IPS DF 4.7 (cell line): ENCODE results near the gene CPNE2.
"Not testable (repeated sequence)": the region's sequence is repeated elsewhere in the genome, so short reads cannot be mapped to it uniquely, and the experiment has no call there.

Experiments
- DNase-seq: peaks from one replicate; pipeline ENCODE4 v3.0.0-alpha.2; 2013; ENCODE audit warnings: low spot score; ENCODE audit errors: extremely low read depth

Gene CPNE2

GRCh38 chr16:57098188-57098841, 5.9 kb downstream of the CPNE2 start:
- no peak for DNase-seq

GRCh38 chr16:57099965-57100364, 7.6 kb downstream of the CPNE2 start:
- DNase-seq = not testable (repeated sequence)

- no peak for DNase-seq
These were observed 8.1 kb downstream of the CPNE2 start for GRCh38 chr16:57100445-57100844.

DNA sequence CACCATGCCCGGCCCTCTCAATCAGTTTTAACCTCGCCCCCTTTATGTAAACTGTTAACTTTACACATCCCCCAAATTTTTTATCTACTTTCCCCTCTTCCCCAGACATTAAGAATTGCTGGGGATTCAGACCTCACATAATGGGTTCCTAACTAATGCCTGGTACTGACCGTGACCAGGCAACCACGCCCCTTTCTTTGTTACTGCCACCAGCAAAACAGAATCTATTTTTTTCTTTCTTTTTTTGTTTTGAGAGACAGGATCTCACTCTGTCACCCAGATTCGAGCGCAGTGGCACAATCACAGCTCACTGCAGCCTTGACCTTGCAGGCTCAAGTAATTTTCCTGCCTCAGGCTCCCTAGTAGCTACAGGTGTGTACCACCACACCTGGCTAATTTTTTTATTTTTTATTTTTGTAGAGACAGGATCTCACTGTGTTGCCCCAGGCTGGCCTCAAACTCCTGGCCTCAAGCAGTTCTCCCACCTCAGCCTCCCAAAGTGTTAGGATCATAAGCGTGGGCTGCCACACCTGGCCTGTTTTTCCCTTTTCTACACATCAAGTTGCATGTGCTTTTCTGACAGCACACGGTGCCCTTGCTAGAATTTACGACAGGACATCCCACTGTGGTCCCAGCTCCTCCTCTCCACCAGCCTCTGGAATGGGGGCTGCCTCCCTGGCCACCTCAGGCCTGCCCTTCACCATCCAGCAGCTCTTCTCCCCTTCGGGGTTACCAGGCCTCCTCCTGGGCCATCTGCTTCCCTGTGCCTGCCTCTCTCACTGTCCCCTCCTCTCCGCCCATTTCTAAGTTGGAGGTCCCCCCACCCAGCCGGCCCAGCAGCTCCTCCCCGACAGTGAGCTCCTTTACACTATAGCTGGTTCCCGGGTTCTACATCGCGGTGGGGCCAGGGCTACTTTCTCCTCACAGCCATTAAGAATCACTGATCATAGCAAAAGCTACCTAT, 10.8 kb downstream of the CPNE2 start:
- no peak for DNase-seq

DNA sequence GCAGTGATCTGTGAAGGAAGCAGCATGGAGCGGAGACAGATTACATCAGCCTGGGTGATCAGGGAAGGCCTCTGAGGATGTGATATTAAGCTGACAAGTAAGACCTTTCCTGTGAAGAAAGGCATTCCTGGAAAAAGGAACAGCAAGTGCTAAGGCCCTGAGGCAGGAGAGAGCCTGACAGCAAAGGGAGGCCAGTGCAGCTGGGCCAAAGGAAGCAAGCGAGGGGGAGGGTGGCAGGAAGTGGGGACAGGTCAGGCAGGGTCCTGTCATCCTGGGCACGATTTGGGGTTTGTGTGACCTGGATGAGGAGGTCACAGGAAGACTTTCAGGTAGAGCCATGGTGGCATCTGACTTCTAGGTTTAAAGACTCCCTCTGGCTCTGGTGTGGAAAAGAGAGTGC, 12.3 kb downstream of the CPNE2 start:
- DNase-seq = no peak

DNA sequence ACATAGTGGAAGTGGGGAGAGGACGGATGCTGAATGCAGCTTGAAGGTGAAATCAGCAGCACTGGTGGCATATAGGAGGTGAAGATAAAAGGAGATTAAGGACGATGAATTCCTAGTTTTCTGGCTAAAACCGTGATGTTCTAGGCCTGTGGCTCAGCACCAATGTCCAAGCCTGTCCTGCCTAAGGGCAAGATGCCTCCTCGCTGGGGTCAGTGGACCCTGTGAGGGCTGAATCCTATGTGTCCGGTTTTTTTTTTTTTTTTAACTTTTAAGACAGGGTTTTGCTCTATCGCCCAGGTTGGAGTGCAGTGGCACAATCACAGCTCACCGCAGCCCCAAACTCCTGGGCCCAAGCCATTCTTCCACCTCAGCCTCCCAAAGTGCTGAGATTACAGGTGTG, 12.8 kb downstream of the CPNE2 start:
- no peak for DNase-seq

DNA sequence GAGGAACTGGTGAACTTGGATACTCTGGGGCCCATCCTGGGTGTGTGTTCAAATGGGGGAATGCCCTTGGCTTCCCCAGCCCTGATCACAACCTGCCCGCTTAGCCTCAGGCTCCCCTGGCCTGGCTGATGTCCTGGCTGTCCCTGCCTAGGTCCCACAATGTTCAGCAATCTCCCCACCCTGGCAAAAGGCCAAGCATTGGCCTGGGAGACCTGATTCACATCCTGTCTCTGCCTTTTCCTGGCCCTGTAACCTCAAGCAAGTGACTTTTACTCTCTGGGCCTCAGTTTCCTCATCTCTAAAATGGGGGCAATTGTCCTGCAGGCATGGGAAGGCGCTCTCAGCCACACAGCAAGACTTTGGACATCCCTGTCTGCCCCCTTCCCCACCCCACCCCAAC, 14.4 kb downstream of the CPNE2 start:
- no peak for DNase-seq

- no peak for DNase-seq
These were observed 15.0 kb downstream of the CPNE2 start for GRCh38 chr16:57107321-57107922.

DNA sequence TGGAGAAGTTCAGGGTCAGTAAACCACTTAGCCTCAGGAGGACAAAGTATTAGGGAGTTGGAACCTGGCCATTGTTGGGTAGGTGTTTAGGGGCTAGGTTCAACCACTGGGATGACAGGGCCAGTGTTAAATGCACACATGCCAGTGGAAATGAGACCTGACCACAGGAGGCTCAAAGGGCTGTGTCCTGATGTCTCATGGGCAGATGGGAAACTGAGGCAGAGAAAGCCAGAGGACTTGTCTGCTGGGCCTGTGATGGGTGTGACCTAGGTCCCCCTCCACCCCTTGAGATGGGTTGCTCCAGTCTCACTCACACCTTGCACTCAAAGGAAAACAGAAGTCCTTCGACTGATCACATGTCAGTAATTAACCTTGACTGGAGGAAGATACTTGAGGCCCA, 16.0 kb downstream of the CPNE2 start:
- no peak for DNase-seq

DNA sequence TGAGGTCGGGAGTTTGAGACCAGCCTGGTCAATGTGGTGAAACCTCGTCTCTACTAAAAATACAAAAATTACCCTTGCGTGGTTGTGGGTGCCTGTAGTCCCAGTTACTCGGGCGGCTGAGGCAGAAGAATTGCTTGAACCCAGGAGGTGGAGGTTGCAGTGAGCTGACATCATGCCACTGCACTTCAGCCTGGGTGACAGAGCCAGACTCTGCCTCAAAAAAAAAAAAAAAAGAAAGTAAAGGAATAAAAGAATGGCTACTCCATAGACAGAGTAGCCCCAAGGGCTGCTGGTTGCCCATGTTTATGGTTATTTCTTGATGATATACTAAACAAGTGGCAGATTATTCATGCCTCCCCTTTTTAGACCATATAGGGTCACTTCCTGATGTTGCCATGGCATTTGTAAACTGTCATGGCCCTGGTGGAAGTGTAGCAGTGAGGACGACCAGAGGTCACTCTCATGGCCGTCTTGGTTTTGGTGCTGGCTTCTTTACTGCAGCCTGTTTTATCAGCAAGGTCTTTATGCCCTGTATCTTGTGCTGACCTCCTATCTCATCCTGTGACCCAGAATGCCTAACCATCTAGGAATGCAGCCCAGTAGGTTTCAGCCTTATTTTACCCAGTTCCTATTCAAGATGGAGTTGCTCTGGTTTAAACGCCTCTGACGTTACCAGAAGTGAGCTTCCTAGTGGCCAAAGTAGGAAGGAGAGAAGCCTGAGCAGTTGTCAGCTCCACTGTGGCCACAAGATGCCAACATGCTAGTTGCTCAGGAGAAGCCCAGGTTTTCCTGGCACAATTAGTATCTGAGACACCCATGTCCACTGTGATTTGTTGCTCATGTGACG, 17.1 kb downstream of the CPNE2 start:
- not testable (repeated sequence) for DNase-seq

- DNase-seq = no peak
These were observed 18.6 kb downstream of the CPNE2 start for GRCh38 chr16:57110937-57111336.

GRCh38 chr16:57111420-57111819, 19.0 kb downstream of the CPNE2 start:
- no peak for DNase-seq

DNA sequence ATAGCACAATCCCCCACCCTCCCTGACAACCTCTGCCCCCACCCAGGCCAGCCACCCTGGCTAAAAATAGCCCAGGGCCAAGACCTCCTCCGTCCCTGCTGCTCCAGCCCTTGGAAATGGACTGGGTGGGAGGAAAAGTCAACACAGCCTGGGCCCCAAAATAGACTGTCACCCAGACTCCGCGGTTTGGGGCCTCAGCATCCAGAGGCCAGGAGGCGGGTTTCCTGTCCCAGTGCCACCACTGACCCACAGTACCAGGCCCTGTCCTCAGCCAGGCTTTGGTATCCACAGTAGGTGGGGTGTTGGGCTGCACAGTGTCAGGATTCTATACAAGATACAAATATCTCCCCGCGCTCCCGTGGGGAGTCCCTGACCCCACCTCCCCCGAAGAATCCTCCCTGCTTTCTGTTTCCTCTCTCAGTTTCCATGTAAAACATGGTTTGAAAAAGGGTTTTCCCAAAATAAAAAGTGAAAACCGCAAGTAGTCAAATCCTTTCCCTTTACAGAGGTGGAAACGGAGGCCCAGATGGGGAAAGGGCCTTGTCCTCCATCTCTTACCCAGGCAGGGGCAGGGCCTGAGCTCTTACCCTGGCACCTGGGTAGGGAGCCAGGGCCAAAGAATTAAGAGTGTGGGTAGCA, 20.1 kb downstream of the CPNE2 start:
- no peak for DNase-seq

GRCh38 chr16:57113042-57113453, 20.7 kb downstream of the CPNE2 start:
- DNase-seq = no peak

DNA sequence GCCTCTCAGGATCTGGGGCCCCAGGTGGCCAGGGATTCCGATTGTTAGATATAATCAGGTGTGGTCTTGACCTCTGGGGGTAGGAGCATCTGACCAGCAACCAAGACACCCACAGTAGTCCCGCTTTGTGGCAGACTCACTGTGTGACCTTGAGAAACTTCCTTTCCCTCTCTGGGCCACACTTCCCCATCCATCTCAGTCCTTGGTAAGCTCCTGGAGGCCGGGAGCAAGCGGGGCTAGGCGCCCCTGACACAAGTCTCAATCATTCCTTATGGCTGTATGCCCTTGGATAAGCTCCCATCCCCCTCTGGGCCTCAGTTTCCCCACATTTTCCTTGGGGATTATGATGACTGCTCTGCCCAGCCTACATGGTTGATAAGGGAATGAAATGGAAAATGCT, 21.3 kb downstream of the CPNE2 start:
- DNase-seq = no peak

GRCh38 chr16:57115168-57115513, 22.8 kb downstream of the CPNE2 start:
- no peak for DNase-seq

- no peak for DNase-seq
These were observed 23.3 kb downstream of the CPNE2 start for GRCh38 chr16:57115514-57116182.

GRCh38 chr16:57118461-57119084, 26.2 kb downstream of the CPNE2 start:
- DNase-seq = no peak

- no peak for DNase-seq
These were observed 31.0 kb downstream of the CPNE2 start for GRCh38 chr16:57123216-57123973.
